Omental fat pad (tissue), 4 donors: ENCODE results near the gene EML5. TPM values are rescaled to one million over a fixed set of nuclear protein-coding genes. Genes with fewer than 3 reads are reported as not detected.

ENCODE experiments used
- ATAC-seq: fragments of 150-250 bp; one replicate; pipeline ENCODE4 v1.9.1; 2016; ENCODE audit warnings: mild to moderate bottlenecking, moderate library complexity; ENCODE audit not compliant: low FRiP score
- DNase-seq: peaks from one replicate; pipeline ENCODE4 v3.0.0-alpha.2; 2019; ENCODE audit warnings: low spot score
- total RNA-seq, 4 donors: library from RNA; depleted of rRNA; stranded (reverse); fragments of >200 nt; gene quantifications; one replicate each; pipeline ENCODE4 v1.1.0, GENCODE V29; 2016
- TF ChIP-seq, protein P1 (sequence below), 3 donors: fragments of 450-650 bp; IDR thresholded peaks; one replicate each; pipeline ENCODE4 v1.5.1; 2016 to 2017; ENCODE audit warnings: antibody characterized with exemption in 3 of 3, mild to moderate bottlenecking in 3 of 3, moderate library complexity in 2 of 3

EML5 gene
- total RNA-seq, 4 donors from 2014 or later, result 0.36 to 0.63 (median 0.47) TPM

DNA sequence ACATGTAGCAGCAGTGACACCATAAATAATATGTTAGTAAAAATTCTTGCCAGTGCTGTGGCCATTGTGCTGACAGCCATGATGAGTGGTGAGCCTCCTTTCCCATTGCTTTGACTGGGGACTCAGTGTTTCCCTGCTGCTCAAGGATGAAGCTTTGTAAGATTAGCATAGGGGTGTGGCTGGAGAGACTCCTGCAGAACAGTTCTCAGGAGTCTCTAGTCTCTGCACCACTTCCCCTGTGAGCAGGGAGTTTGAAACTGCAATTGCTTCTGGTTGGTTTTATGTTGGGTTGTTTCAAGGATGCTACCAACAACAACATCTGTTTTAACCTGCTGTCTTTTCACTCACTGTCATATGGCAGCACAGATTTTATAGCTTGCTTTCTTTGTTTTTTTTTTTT, 188.5 kb downstream of the EML5 start:
- TF ChIP-seq, protein P1, sequence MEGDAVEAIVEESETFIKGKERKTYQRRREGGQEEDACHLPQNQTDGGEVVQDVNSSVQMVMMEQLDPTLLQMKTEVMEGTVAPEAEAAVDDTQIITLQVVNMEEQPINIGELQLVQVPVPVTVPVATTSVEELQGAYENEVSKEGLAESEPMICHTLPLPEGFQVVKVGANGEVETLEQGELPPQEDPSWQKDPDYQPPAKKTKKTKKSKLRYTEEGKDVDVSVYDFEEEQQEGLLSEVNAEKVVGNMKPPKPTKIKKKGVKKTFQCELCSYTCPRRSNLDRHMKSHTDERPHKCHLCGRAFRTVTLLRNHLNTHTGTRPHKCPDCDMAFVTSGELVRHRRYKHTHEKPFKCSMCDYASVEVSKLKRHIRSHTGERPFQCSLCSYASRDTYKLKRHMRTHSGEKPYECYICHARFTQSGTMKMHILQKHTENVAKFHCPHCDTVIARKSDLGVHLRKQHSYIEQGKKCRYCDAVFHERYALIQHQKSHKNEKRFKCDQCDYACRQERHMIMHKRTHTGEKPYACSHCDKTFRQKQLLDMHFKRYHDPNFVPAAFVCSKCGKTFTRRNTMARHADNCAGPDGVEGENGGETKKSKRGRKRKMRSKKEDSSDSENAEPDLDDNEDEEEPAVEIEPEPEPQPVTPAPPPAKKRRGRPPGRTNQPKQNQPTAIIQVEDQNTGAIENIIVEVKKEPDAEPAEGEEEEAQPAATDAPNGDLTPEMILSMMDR (IDR thresholded peaks at IDR 0.05), result no peak
- DNase-seq (no peak), ATAC-seq (no peak)

DNA sequence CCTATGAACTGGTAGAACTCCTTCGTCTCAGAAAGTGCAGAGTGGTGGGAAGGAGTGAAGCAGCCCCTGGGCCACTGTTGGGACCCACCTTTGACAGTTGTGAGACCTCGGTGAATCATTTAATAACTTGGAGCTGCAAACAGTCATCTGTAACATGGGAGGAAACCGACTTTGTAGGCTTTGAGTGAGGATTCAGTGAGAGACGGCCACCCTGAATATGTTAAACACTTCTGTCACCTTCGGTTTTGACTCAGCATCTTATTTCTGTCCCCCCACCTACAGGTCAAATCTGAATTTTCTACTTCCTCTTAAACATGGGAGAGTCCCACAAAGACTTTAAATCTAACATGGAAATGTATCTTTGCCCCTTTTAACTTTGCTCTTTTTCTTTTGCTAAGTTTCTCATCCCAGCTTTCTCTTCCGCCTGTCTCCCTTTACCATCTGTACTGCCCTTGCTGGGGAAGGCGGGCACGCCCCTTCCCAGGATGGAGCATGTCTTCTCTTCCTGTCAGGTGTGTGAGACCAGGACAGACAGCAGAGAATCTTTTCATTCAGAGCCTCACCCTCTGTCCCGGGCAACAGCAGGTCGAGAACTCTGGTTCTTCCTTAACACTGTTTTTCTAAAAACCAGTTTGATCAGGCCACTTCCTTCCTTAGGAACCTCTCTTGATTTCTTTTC, 192.9 kb downstream of the EML5 start:
- TF ChIP-seq, protein P1 (IDR thresholded peaks at IDR 0.05), result no peak
- ATAC-seq, result no peak
- no peak for DNase-seq

DNA sequence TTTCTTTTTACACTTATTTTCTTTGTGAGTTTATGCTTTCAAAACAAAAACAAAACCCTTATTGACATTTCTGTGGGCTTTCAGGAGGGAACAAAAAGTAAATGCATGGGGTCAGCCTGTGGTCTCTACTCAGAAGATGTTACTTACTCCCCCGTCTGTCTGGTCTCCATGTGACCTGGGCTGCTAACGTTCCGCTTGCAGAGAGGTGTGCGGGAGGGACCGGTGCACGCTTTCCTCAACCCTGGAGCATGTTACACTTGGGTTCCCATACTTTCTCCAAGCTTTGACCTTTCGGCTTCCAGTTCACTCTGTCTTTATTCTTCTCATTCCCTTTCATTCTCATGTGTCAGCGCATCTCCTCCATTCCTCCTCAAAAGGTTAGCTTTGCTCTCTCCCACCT, 193.4 kb downstream of the EML5 start:
- TF ChIP-seq, protein P1 (IDR thresholded peaks at IDR 0.05), result no peak
- DNase-seq (no peak), ATAC-seq (no peak)

DNA sequence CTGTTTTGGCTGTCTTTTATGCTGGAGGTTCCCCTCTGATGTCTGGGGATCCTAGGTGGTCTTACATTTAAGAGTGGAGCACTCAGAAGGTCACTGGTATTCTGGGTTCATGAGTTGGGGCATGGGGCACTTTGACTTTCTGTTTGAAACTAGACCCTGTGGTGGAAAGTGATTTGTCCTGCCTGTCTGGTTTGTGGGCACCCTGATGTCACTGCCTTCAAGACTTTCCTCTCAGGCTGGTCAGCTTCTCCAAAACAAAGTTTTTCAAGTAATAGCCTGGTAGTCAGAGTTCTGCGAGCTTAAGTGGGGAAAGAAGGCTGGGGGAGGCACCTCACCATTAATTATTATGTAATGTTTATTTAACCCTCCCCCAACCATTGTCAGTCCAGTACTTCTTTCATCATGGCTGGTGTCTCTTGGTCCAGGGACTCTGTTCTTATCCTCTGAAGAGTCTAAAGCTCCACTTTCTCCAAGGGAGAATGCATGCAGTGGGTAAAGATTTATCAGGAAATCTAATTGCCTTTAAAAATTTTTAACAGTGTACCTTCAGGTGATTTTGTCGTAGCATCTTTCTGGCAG, 194.6 kb downstream of the EML5 start:
- ATAC-seq, result no peak
- DNase-seq, result no peak
- TF ChIP-seq, protein P1 (IDR thresholded peaks at IDR 0.05), result no peak

DNA sequence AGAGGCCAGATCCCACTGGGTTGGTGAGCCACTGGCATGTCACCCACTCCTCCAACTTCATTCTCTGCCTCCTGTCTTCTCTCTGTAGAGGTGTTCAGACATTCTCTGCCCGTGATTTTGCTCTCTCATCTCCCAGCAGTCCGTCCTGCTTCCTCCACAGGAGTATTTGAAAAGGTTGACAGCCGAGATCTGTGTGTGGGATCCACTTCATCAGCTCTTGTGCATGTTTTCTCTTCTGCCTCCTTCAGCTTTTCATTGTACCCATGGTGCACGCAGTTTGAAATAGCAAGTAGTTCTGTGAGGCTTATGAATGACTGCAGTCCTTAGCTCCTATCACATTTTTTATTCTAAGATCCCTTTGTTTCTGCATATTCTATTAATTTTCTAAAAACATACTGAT, 195.2 kb downstream of the EML5 start:
- ATAC-seq (no peak), DNase-seq (no peak)
- TF ChIP-seq, protein P1 (IDR thresholded peaks at IDR 0.05), result no peak

DNA sequence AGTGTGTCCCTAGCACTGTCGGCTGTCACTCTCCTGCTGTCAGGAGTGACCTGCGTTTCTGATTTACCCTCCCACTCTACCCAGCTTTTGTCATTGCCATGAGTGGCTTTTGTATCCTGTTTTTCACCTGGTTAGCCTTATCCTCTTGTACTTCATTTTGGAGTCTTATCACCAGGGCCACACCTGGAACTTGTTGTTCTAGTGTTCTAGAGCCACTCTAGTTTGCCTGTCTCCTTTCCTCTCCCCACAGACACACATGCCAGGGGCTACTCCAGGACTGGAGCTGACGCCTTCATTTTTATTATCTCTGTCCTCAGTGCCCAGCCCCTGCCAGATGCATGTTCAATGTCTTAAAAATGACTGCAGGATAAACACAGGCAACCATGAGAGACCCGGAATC, 195.7 kb downstream of the EML5 start:
- ATAC-seq (no peak), DNase-seq (no peak)
- TF ChIP-seq, protein P1 (IDR thresholded peaks at IDR 0.05), result no peak

DNA sequence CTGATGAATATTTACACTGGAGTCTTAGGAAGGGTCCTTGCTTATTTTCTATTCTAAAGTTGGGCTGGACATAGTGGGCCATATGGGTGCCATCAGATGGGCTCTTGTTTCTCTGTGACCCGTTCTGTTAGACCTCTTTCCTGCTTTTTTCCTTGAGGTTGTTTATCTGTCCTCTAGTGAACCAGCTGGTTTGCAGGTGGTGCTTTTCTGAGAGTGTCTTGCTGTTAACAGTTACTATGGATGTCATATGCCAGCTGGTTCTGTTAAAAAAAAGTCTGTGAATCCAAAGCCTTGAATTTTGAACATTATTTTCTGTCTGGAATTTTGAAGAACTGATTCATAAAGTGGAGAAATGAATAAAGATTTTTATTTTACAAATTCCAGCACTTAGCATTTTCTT, 200.7 kb downstream of the EML5 start:
- TF ChIP-seq, protein P1 (IDR thresholded peaks at IDR 0.05), result no peak
- no peak for DNase-seq

More for the DNA sequence above, 200.7 kb downstream of the EML5 start:
- no peak for ATAC-seq
